HK-2 (cell line): Measurements from ENCODE around the gene PTPA.

Source experiments
- DNase-seq: peaks from one replicate; pipeline ENCODE4 v3.0.0-alpha.2; 2018; ENCODE audit not compliant: unreplicated experiment

PTPA gene

DNA sequence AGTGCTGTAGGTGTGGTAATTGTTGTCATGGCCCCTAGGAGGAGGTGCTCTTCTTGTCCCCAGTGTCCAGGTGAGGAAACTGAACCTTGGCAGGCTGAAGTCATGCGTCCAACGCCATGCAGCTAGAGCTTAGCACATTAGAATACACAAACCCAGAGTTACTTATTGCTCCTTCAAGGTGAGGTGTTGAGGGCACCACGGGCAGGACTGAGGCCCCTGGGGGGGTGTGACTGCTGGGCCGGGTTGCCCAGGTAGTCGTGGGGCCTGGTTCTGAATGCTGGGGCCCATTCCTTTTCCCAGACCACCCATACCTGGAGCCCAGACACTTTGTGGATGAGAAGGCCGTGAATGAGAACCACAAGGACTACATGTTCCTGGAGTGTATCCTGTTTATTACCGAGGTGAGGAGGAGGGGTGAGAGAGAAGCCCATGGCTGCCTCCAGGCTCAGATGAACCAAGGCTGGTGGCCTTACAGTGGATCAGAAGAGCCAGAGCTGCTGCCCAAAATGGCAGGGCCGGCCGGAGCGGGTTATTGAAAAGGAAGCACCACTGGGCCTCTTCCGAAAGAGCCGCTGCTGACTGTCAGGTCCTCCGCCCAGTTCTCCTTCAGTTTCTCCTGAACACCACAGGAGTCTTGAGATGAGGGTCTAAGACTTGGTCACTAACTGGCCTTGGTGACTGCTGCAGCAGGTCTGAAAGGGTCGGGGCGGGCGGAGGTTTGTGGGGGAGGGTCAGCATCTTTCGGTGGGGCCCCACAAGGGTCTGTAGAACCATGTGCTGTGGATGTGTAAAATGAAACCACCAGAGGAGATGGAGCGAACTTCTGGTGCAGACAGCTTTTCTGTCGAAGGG is 26.3 kb downstream of the PTPA start:
- DNase-seq, result no peak

DNA sequence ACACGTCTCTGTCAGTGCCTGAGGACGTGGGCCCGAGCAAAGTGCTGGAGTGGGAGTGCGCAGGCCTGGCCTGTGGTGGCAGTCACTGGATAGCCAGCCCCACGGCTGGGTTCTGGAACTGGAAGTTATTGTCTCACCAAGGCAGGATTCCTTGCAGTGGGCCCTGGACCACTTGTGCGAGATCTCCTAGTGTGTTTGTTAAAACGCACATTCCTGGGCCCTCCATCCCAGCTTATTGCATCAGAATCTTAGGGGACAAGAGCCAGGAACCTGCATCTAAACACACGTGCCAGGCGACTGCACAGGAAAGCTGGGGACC is 26.9 kb downstream of the PTPA start:
- DNase-seq, result no peak

DNA sequence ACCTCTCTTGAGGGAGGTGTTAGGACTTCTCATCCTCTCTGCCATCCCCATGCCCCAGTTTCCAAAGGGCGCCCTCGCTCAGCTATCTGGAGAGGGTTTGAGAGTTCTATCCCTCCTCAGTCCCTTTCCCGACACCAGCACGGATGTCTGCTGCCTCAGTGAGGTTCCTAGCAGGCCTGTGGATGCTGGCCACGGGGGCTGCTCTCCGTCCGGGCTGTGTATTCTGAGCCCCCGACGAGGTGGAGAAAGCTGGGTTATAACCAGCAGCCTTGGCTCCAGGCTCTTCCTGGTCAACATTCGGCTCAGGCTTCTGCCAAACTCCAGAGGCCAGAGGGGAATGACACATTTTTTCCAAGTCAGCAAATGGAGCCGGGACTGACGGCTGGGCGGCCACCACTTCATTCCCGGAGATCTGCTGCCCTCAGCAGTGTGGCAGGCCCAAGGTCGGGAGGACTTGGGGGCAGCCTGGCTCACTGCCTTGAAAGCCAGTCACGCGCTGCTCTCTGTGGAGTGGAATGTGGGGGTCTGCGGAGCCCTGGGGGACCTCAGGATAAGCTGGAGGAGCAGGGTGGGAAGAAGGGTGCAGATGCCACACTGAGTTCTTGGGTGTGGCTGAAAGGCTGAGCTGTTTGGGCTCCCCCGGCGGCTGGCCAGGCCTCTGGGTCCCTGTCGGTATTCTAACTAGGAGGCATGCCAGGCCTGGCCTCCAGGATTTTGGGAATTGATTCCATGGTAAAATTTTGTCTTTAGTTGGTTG is 27.4 kb downstream of the PTPA start:
- no peak for DNase-seq

DNA sequence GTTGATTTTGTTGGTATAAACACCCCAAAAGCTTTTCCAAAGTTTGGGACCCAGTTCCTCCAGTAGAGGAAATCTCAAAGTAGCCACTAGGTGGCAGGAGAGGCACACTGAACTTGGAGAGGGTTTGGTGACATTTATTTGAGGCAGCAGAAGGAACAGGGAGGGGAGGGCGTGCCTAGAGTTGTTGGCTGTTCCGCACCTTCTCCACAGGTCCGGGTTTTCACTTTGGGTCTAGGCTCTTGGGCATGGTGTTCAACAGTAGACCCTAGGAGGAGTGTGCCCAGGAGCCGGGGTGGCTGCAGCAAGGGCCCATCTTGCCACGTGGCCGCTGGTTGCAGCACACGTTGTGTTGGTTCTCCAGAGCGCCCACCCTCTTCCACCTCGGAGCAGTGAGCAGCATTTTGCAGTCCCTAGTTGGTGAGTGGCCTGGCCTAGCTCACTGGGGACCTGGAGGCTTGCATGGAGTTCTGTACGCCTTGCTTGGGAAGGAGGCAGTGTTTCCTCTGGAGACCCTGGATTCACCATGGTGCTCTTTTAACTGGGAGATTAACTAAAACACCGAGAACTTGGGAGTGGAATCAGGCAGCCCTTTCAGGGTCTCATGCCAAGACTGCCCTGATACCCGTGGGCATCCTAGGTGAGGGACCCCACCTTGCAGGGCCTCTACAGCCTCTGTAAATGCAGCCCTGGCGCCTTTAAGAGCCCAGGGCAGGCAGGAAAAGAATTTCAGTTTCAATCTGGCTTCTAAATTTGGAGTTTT is 28.2 kb downstream of the PTPA start:
- peak; percentile 70 for DNase-seq

DNA sequence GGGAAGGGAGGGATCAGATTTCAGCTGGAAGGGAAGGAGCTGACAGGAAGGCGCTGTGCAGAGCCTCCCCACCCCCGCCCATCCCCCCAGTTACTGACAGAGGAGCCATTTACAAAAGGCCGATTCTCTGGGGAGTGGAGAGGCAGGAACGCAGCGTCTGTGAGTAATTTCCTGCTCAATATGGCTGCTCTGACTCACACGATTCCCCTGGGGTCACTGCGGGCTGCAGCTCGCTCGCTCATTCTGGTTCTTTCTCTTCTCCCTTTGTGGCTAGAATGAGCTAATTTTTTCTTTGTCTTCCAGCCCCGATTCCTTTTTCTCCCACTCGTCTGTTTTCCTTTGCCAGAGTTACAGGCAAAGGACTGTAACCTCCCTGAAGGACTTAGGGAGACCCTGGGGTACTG is 28.8 kb downstream of the PTPA start:
- DNase-seq, result peak; percentile 94

DNA sequence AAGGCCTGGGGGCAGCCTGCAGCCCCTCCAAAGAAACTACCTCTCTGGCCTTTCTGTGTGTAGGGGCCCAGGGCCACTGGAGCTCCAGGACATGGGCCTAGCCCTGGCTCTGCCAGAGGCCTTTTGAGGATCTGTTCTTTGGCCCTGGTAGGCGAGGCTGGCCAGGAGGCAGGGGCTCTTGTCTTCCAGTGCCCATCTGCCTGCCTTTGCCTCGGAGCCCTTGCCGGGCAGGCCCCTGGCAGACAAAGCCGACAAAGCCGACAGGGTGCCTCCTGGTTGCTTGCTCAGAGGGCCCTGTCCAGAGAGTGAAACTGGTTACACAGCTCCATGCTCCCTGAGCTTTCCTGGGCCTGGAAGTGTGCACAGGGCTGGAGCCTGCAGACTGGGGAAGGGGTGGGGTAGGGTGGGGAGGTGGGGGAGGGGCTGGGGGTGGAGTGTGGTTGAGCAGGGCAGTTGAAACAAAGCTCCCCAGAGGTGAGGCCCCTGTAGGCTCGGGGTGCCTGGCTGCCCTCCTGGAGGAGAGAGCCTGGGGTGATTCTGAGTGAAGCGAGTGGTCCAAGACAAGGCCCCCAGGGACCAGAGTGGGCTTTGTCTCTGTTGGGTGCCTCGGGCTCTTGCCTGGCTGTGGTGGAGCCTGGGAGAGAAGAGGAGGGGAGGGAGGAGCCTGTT is 29.3 kb downstream of the PTPA start:
- peak; percentile 76 for DNase-seq

DNA sequence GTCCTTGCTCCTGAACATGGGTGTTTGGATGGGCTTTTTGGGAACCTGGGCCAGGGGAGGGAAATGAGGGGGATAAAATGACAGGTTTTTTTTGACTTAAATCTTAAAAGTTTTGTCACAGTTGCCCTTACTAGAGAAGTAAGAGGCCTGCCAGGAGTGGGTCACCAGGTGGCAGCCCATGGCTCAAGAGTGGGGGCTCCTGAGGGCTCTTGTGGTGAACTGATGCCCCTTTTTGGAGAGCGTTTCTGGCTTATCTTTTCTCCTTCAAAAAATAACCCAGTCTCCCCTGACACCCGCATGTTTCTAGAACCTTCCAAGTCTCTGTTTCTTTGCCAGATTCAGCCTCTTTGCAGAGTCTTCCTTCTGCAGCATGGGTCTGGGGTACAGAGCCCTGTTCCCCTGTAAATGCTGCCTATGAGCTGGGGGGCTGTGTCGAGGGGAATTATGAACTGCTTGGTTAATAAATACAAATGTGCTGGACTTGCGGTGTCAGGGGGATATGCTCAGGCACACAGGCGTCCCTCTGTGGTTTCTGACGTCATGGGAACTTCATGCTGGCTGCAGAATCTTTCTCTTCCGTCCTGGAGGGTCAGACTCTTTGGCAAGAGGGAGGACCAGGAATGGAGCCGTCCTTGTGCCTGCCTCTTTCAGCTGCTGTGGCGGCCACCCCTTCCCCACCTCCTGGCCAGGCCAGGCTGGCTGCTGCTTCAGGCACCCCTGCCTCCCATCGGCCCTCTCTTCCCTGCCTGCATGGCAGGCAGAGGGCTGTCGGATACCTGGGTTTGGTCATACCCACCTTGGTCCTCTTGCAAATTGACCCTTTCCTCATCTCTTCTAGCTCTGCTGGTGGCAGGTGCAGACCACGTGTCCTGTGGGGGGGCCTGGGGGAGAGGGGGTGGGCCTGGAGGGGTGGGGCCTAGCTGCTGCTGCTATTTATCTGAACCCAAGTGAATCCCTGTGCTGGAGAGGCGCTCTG is 30.1 kb downstream of the PTPA start:
- peak; percentile 81 for DNase-seq

DNA sequence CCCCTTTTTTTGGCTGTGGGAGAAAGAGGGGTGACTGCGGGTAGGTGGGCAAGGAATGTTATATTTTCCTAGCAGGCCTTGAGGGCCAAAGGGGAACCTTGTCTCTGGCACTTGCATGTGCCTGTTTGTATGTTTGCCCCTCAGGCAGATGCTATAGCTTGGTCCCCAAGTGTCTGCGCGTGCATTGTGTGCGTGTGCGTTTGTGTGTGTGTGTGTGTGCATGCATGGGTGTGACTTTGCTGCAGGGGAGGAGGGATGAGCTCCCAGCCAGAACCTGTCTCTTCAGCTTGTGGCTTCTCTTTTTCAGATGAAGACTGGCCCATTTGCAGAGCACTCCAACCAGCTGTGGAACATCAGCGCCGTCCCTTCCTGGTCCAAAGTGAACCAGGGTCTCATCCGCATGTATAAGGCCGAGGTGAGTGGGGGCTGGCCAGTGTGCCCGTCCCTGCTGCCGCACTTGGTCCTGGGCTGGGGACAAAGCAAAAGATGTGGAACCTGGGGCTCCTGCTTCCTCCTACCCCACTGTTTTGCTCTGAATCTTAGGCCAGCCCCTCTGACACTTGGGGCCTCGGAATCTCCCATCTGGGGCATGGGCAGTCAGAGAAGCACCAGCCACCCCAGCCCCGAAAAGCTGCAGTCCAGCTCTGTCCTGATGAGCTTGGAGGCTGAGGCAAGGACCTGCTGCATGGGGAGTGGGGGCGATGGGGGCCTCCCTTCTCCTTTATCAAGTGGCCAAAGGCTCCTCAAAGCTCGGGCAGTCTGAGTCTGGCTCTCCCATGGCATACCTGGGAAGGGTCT is 31.1 kb downstream of the PTPA start:
- DNase-seq, result no peak

DNA sequence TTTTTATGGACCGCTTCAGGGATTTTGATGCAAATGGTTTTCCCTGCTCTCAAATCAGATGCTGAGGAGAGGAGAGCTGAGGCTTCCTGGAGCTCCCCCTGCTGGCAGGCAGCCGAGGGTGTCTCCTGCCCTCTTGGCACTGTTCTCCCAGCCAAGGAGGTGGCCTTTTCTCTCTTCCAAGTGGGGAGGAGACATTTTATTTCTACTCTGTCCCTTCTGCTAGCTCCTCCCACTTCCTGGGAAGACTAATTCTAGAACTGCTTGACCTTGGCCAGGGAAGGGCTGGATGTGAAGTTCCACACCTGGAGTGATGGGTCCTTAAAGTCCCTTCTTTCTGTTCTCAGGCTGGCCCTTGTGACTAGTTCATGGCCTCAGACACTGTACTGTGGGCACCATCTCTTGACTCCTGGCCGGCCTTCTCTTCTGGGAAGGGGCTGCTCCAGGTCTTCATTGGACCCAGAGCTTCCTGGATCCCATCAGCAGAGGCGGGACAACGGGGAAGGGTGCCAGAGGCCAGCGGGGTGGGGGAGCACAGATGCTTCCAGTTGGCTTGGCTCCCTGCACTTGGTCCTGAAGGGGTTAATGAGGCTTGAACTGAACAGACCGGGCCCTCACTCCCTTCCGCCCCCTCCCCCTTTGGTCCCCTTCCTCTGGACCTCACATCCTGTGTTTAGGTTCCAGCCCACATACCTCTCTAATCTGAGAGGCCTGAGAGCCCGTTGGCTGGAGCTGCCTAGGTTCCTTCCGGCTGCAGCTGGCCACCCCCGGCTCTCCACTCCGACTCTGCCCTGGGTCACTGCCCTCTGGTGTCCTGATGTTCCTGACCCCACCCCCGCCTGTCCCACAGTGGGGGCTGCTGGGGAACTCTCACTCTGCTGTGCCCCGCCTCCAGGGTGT is 32.1 kb downstream of the PTPA start:
- DNase-seq, result peak; percentile 86

DNA sequence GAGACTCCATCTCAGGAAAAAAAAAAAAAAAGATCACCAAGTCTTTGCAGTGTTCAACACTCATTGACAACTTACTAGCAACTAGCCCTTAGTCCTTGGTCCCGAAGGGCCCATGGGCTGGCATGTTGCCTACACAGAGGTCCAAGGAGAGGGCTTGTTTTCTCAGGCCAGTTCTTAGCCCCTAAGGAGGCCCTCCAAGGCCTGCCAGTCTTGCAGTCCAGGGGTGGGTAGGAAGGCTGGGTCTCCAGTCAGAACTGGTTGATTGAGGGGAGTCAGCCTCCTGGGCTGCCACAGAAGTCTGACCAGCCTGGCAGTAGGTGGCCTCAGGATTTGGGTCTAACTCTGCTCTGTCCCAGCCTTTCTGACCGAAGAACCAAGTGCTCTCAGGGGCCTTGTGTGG is 34.1 kb downstream of the PTPA start:
- DNase-seq, result no peak

DNA sequence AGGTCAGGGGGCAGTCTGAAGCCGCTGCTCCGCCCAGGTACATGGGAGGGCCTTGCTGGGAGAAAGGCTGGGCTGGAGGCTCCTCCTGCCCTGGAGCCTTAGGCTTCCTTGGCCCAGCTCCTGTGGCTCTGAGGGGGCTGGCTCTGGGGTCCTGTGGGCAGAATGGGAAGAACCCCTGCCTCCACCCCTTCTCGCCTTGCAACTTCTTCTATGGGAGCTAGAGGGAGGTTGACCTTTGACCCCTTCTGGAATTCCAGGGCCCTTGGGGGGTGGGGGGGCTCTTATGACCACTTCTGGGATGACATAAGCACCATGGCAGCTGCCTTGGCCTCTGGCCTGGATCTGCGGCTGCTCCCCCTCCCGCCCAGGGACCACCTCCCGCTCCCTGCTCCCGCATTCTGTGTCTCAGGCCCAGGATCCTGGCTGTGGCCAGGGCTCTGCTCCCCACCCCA is 34.7 kb downstream of the PTPA start:
- DNase-seq, result peak; percentile 75

DNA sequence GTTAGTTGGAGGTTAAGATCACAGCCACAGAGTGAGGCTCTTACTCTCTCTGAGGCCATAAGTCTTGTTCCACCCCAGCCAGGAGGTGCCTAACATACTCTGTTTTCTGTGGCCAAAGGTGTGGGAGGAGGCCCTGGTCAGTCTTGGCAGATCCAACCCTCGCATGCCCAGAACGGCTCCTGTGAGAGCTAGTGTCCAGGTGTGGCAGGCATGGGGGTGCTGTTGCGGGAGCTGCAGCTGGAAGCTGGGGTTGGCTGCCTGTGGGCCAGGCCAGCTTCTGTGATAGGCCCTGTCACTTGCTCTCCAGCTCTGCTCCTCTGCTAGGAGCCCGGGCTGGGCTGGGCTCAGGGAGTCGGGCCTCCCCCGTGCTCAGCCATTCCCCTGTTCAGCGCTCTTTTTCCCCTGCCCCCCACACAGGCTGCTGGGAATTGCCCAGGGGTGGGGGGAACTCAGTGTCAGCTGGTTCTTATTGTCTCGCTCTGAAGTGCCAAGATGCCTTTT is 35.3 kb downstream of the PTPA start:
- DNase-seq, result no peak

DNA sequence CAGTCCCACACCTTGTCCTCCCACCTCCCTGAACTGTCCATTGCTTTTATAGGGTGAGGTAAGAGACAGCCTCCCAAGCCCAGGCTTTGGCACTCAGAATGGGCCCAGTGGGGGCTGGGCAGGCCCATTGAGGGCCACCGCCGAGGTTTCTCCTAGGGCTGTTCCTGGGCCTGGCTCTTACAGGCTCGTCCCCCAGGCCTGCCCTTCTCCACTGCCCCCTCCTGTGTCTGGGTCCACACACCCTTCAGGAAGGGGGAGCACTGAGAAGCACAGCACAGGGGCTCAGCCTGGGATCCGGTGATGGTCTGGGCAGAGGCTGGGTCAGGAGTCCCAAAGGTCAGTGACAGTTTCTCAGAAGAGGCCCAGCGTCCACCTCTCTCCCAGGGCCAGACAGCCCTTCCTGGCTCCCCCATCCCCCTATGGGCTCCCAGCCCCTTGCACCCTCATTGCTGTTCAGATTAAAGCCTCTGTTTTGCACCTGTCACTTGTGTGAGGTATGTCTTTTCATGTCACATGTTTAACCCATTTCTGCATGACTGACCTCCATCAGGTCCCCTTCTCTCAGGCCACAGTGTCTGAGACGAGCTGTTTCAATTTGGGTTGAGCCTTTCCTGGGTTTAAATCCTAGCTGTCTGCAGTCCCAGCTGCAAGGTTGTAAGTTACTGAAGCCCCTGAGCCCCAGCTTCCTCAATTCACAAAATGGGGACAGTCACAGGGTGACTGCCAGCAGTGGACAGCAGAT is 37.4 kb downstream of the PTPA start:
- DNase-seq, result no peak

DNA sequence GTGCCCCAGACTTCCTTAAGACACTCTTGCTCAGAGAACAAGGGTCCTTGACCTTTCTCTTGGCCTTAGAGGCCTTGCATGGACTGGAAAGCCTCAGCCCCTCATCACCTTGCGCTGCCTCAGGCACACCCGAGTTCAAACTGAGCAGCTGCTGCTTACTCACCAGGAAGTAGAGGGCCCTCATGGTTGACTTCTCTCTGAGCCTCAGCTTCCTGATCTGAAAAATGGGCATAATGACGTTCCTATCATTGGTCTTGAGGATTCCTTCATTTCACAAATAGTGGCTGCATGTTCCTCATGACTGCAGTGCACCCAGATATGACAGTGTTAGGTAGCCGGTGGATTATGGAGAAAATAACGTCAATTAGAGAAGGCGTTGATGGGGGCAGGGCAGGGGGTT is 38.2 kb downstream of the PTPA start:
- DNase-seq, result no peak

DNA sequence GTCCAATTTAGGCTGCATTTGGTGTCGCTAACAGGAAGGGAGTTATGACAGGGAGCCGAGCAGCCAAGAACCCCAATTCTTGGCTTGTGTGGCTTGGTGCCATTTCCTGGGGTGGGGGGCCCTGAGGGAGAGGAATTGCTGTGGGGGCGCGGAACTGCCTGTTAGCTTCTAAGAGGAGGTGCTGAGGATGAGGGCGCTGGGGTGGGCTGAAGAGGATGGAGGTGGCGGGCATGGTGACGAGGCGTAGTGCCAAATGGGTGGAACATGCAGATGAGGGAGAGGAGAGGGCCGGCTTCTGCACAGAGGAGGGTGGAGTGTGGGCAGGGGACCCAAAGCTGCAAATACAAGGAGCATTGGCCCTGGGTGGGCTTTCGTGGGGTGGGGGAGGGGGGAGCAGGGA is 38.9 kb downstream of the PTPA start:
- DNase-seq, result no peak

DNA sequence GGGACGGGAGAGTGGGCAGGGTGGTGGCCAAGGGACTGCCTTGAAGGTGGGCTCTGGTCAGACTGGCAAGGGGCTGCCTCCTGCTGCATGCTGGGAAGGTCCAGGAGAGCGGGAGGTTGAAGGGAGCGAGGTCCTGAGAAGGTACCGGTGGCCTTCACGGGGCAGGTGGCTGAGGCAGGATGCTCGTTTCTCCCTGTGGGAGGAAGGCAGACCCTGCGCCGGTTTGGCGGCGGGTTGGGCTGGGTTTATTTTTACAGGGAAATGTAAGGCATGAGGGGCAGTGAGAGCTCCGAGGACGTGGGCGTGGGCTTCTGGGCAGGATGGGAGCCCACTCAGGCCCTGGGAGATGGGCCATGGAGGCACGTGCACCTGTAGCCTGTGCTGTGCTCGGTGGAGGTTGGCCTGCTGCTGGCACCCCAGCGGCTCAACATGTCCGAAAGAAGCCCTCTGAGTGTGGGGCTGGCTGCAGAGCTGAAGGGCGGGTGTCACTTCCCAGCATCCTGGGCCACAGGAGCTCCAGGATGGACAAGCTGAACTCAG is 39.5 kb downstream of the PTPA start:
- no peak for DNase-seq

DNA sequence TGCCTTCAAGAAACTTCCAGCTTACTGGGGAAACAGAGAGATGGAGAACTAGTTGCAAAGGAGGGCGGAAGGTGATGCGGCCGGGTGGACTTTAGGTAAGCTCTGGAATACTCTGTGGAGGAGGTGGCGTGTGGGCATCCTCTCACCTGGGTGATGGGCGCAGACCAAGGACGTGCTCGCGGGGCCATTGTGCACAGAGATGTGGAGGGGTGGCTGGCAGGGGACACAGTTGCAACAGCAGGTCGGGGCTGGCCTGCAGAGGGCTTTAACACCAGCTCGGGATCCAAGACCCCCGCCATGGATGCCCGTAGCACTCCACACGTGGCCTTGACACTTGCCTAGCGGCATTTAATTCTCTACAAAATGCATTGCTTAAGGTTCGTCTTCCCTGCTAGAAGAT is 40.3 kb downstream of the PTPA start:
- DNase-seq, result no peak
